SU-DHL-6 (cell line): ENCODE results near the gene NFATC4.
"Not testable (repeated sequence)": the region's sequence is repeated elsewhere in the genome, so short reads cannot be mapped to it uniquely, and the experiment has no call there.

Experiments used
- H2AFZ ChIP-seq: fragments of 200-600 bp; sonication (generic); 2 replicates; pipeline ENCODE4 v1.6.1; 2014; ENCODE audit warnings: low read depth, mild to moderate bottlenecking, moderate library complexity, mixed read lengths, antibody characterized with exemption, low read length; ENCODE audit not compliant: severe bottlenecking
- H3F3A ChIP-seq: fragments of 200-600 bp; shearing (Covaris generic); 2 replicates; pipeline ENCODE4 v1.6.0; 2016; ENCODE audit warnings: antibody characterized with exemption, mild to moderate bottlenecking; ENCODE audit not compliant: insufficient read depth
- H3K27ac ChIP-seq: fragments of 200-600 bp; sonication (generic); 2 replicates; pipeline ENCODE4 v1.5.1; 2016; ENCODE audit warnings: low read depth, mild to moderate bottlenecking, low read length, moderate library complexity, mixed read lengths
- H3K27me3 ChIP-seq: fragments of 200-600 bp; sonication (generic), shearing (Covaris generic); 2 replicates; pipeline ENCODE4 v1.6.0; 2014; ENCODE audit warnings: mild to moderate bottlenecking, low read length
- H3K36me3 ChIP-seq: fragments of 200-600 bp; sonication (generic); 2 replicates; pipeline ENCODE4 v1.6.1; 2014; ENCODE audit warnings: mild to moderate bottlenecking, low read length, mixed read lengths
- H3K4me2 ChIP-seq: fragments of 300-600, 200-600 bp; shearing (Covaris generic), sonication (generic); 2 replicates; pipeline ENCODE4 v1.6.0; 2014; ENCODE audit warnings: low read length, low read depth, mild to moderate bottlenecking; ENCODE audit not compliant: poor library complexity, severe bottlenecking
- H3K4me3 ChIP-seq: fragments of 200-600 bp; sonication (generic); 2 replicates; pipeline ENCODE4 v1.5.1; 2014; ENCODE audit warnings: antibody characterized with exemption, low read length, mild to moderate bottlenecking, mixed read lengths; ENCODE audit not compliant: insufficient read depth, poor library complexity, severe bottlenecking
- H3K79me2 ChIP-seq: fragments of 200-600 bp; sonication (generic); 2 replicates; pipeline ENCODE4 v1.6.1; 2014; ENCODE audit warnings: mild to moderate bottlenecking, low read length, moderate library complexity; ENCODE audit not compliant: insufficient read depth
- H3K9ac ChIP-seq: fragments of 200-600 bp; sonication (generic); 2 replicates; pipeline ENCODE4 v1.7.0; 2014; ENCODE audit warnings: mild to moderate bottlenecking, low read length
- H3K9me2 ChIP-seq: fragments of 200-600 bp; sonication (generic); replicated peaks from 2 replicates; pipeline ENCODE4 v1.6.1; 2014; ENCODE audit warnings: low read length; ENCODE audit not compliant: insufficient read depth
- H3K9me3 ChIP-seq: fragments of 200-600 bp; sonication (generic); 2 replicates; pipeline ENCODE4 v1.6.1; 2014; ENCODE audit warnings: low read length, mixed read lengths; ENCODE audit not compliant: insufficient read depth
- H4K20me1 ChIP-seq: fragments of 200-600 bp; sonication (generic); 2 replicates; pipeline ENCODE4 v1.6.1; 2014; ENCODE audit warnings: low read depth, mild to moderate bottlenecking, antibody characterized with exemption, low read length, moderate library complexity, mixed read lengths
- CTCF ChIP-seq: fragments of 200-600 bp; sonication (generic); IDR thresholded peaks from one replicate; pipeline ENCODE4 v1.5.1; 2017; ENCODE audit warnings: antibody characterized with exemption, mild to moderate bottlenecking, low read length, moderate library complexity; ENCODE audit not compliant: insufficient read depth, poor library complexity, severe bottlenecking
- EZH2phosphoT487 ChIP-seq: fragments of 200-600 bp; sonication (generic), shearing (Covaris generic); conservative IDR thresholded peaks from 2 replicates; pipeline ENCODE4 v1.6.1; 2018; ENCODE audit warnings: mild to moderate bottlenecking, antibody characterized with exemption, low read length, moderate library complexity, mixed read lengths

Gene NFATC4

DNA sequence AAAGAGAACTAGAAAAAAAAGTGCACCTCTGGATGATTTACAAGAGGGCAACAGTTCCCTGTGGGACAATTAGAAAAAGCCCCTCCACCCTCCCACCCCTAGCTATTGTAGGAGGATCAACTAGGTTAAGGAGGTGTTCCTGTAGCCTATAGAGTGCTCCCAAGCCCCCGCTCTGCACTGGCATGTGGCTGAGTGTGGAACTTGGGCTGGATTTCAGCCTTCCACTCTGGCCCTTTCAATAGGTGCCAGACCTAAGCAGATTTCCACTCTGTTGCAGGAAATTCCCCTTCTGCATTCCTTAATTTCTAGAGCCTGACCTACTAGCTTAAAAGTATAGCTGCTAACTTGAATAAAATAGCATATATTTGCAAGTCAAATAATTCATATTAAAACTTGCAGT is 2.8 kb downstream of the NFATC4 start:
- no peaks in the 10 kb centered on the region for H3K36me3 ChIP-seq

DNA sequence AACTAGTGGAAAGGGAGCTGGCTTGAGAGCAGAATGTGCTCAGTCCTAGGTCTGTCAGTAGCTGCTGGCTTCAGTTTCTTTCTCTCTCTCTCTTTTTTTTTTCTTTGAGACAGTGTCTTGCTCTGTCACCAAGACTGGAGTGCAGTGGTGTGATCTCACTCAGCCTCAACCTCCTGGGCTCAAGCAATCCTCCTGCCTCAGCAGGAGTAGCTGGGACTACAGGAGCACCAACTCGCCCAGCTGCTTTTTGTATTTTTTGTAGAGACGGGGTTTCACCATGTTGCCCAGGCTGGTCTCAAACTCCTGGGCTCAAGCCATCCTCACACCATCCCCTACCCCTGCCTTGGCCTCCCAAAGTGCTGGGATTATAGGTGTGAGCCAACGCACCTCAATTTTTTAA is 3.6 kb downstream of the NFATC4 start:
- H3K4me2 ChIP-seq, H3K9me3 ChIP-seq, H3K27ac ChIP-seq: not testable (repeated sequence)

More for the DNA sequence above, 2.8 kb downstream of the NFATC4 start:
- no peak for TF ChIP-seq EZH2phosphoT487
- TF ChIP-seq CTCF: no peak
- Histone ChIP-seq H4K20me1 (no peaks in the 10 kb centered on the region), H3K9ac (no peak overlapping the region), H3K9me2 (no peaks in the 10 kb centered on the region), H3K27ac (no peak overlapping the region), H3K79me2 (no peaks in the 10 kb centered on the region), H2AFZ (no peak overlapping the region), H3K4me3 (no peak overlapping the region), H3K4me2 (no peak overlapping the region), H3F3A (peaks cover 4% of the 10 kb centered on the region), H3K9me3 (no peaks in the 10 kb centered on the region), H3K27me3 (no peaks in the 10 kb centered on the region)

DNA sequence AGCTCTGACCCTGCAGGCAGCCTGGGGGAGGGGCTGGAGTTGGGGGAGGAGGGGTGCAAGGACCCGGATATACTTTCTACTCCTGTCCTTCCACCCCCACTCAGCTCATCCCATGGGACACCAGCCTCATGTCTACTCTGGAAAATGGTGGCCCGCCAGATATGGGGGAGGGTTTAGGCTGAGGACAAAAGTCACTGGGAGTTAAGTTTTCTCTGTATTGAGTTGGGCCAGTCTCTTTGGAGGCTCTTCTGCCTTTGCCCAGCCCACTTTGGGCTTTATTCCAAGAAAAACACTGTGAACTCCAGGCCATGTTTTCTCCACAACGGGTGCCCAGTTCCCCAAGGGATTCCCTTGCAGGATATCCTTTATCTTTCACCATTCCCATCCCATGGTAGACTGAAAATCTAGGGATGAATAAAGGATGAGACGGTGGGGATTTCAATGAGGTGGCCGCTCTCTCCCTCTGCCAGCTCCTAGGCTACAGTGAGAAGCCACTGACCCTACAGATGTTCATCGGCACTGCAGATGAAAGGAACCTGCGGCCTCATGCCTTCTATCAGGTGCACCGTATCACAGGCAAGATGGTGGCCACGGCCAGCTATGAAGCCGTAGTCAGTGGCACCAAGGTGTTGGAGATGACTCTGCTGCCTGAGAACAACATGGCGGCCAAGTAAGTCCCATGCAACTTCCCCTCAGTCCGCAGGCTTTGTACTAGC is 4.9 kb downstream of the NFATC4 start:
- H3K9ac ChIP-seq: no peak overlapping the region

More for the DNA sequence above, 3.6 kb downstream of the NFATC4 start:
- H3F3A ChIP-seq, H2AFZ ChIP-seq, H3K79me2 ChIP-seq, H3K36me3 ChIP-seq, H4K20me1 ChIP-seq, H3K27me3 ChIP-seq, H3K4me3 ChIP-seq, H3K9me2 ChIP-seq, H3K9ac ChIP-seq: not testable (repeated sequence)

More for the DNA sequence above, 4.9 kb downstream of the NFATC4 start:
- H3K27ac ChIP-seq: no peak overlapping the region
- no peak overlapping the region for H2AFZ ChIP-seq
- H3K27me3 ChIP-seq: no peaks in the 10 kb centered on the region
- H3K36me3 ChIP-seq: no peaks in the 10 kb centered on the region
- no peaks in the 10 kb centered on the region for H3F3A ChIP-seq
- H3K9me2 ChIP-seq: no peaks in the 10 kb centered on the region
- H4K20me1 ChIP-seq: no peaks in the 10 kb centered on the region
- TF ChIP-seq CTCF: no peak
- TF ChIP-seq EZH2phosphoT487: no peak
- no peak overlapping the region for H3K4me2 ChIP-seq
- H3K9me3 ChIP-seq: no peaks in the 10 kb centered on the region
- no peak overlapping the region for H3K4me3 ChIP-seq
- no peaks in the 10 kb centered on the region for H3K79me2 ChIP-seq
